Psoas muscle (tissue), 8 donors: Measurements from ENCODE around the gene PLK5. TPM values are rescaled to one million over a fixed set of nuclear protein-coding genes. Genes with fewer than 3 reads are reported as not detected.
"Not testable (repeated sequence)": the region's sequence is repeated elsewhere in the genome, so short reads cannot be mapped to it uniquely, and the experiment has no call there.

ENCODE experiments used
- ATAC-seq, 4 donors: fragments of 200-7000 bp; cut with Tn5 transposase; one replicate each; pipeline ENCODE4 v1.9.1; 2020; ENCODE audit warnings: moderate library complexity in 3 of 4, mild to moderate bottlenecking in 2 of 4
- DNase-seq, 2 donors: peaks; one replicate each; pipeline ENCODE4 v3.0.0-alpha.2; 2020
- H3K27ac ChIP-seq: fragments of 200-600 bp; one replicate; pipeline ENCODE4 v1.8.0; 2022
- H3K27me3 ChIP-seq, 3 donors: fragments of 200-600 bp in 1 of 3; one replicate each; pipeline versions ENCODE4 v1.6.1 to v1.8.0; 2013 to 2022; ENCODE audit warnings: low read length in 2 of 3, mild to moderate bottlenecking in 2 of 3, moderate library complexity in 1 of 3; ENCODE audit not compliant: insufficient read depth in 3 of 3
- H3K36me3 ChIP-seq, 2 donors: fragments of 200-600 bp in 1 of 2; one replicate each; pipeline versions ENCODE4 v1.6.1 to v1.8.0; 2013 to 2022; ENCODE audit warnings: low read depth in 1 of 2, mild to moderate bottlenecking in 1 of 2, moderate library complexity in 1 of 2; ENCODE audit not compliant: insufficient read depth in 1 of 2
- H3K4me1 ChIP-seq: fragments of 200-600 bp; one replicate; pipeline ENCODE4 v1.8.0; 2022
- H3K4me3 ChIP-seq: fragments of 200-600 bp; one replicate; pipeline ENCODE4 v1.8.0; 2022; ENCODE audit warnings: mild to moderate bottlenecking
- H3K9me3 ChIP-seq: fragments of 200-600 bp; one replicate; pipeline ENCODE4 v1.8.0; 2022
- CTCF ChIP-seq: fragments of 200-600 bp; IDR thresholded peaks from one replicate; pipeline ENCODE4 v1.8.0; 2022; ENCODE audit warnings: antibody characterized with exemption
- WGBS, 3 donors: extraction: QIAGEN DNeasy Blood & Tissue Kit; methylation state at CpG; one replicate each; pipeline versions ENCODE4 v1.1.6 to v1.1.7; 2013; 5-methylcytosine and 5-hydroxymethylcytosine counted together
- intact Hi-C, 2 donors: fragments of 100-400 bp; cut with DNase I; formaldehyde crosslinking; loops; one replicate each; pipeline versions ENCODE4 v1.11.0 to v1.14.2; 2022
- polyA plus RNA-seq, 3 donors: library from polyadenylated mRNA; stranded (reverse); fragments of 200-250 nt; gene quantifications; one replicate each; pipeline ENCODE4 v1.2.3, GENCODE V29; 2013
- total RNA-seq, 4 donors: library from RNA; stranded (reverse); fragmentation: NEBNext Ultra II Directional in 2 of 4; extraction: Animal tissue kit (Norgen Biotek cat#: 25700) in 2 of 4; gene quantifications; one replicate each; pipeline versions ENCODE4 v1.2.1 to v1.2.4, GENCODE V29; 2021 to 2023
- donor health status: healthy with polysubstance abuse.
- donor health status: DM: no; HTN: no; CAD: no; lungs with moderate emphysema.
- donor health status: Bipolar disorder and iron deficiency.
- donor health status: healthy.
- donor health status: DM: yes; HTN: yes; CAD: no.
- donor health status: DM: no; HTN: no; CAD: no.
- donor health status: DM: no; HTN: no; CAD: no.
- donor health status: DM: yes; HTN: yes; CAD: no.

PLK5 gene
- total and polyA plus RNA-seq, 7 donors, result 0.03 to 0.35 TPM; not detected in 5

GRCh38 chr19:1514986-1515721 lies 8.7 kb upstream of the PLK5 start:
- no peaks in the 10 kb centered on the region for H3K9me3 ChIP-seq
- peaks cover 6% of the 10 kb centered on the region for H3K4me1 ChIP-seq
- no peak overlapping the region for H3K4me3 ChIP-seq
- peaks cover 0 to 5% (median 0%) of the 10 kb centered on the region in 3 donors for H3K27me3 ChIP-seq
- ATAC-seq (no peak), DNase-seq (no peak)
- H3K36me3 ChIP-seq, result no peaks in the 10 kb centered on the region
- no peak for TF ChIP-seq CTCF
- WGBS, 3 donors, result 65 to 66% (median 65%) methylated on average over 14 of the region's 14 CpGs
- H3K27ac ChIP-seq, result no peak overlapping the region
- intact Hi-C loops, result loop anchor here in 1 of 2 donors (5.0 kb wide), 1 partner anchor 233 kb away; no protein-coding TSS in a partner anchor

GRCh38 chr19:1516395-1516753 lies 7.5 kb upstream of the PLK5 start:
- intact Hi-C loops, result no loop called here
- no peak for ATAC-seq
- WGBS, 3 donors, result 57 to 71% (median 67%) methylated on average over 8 of the region's 8 CpGs

GRCh38 chr19:1518471-1518870 lies 5.4 kb upstream of the PLK5 start:
- no peaks in the 10 kb centered on the region for H3K36me3 ChIP-seq
- H3K4me1 ChIP-seq, result no peaks in the 10 kb centered on the region
- intact Hi-C loops, result no loop called here
- no peak for DNase-seq
- H3K9me3 ChIP-seq, result no peaks in the 10 kb centered on the region
- H3K4me3 ChIP-seq, result no peak overlapping the region
- no peak for TF ChIP-seq CTCF
- H3K27ac ChIP-seq, result no peak overlapping the region
- peaks cover 0 to 4% (median 3%) of the 10 kb centered on the region in 3 donors for H3K27me3 ChIP-seq
- WGBS, 3 donors, result 84 to 92% (median 90%) methylated on average over 4 of the region's 4 CpGs
- ATAC-seq, result no peak

More at GRCh38 chr19:1516395-1516753, 7.5 kb upstream of the PLK5 start:
- H3K4me3 ChIP-seq, result no peak overlapping the region
- no peak for DNase-seq
- no peaks in the 10 kb centered on the region for H3K36me3 ChIP-seq
- H3K4me1 ChIP-seq, result peaks cover 6% of the 10 kb centered on the region
- peaks cover 0 to 5% (median 0%) of the 10 kb centered on the region in 3 donors for H3K27me3 ChIP-seq
- H3K9me3 ChIP-seq, result no peaks in the 10 kb centered on the region
- no peak overlapping the region for H3K27ac ChIP-seq
- no peak for TF ChIP-seq CTCF

GRCh38 chr19:1519802-1520201 lies 4.1 kb upstream of the PLK5 start:
- H3K4me1 ChIP-seq, H3K9me3 ChIP-seq, ATAC-seq, H3K36me3 ChIP-seq, DNase-seq, H3K4me3 ChIP-seq, H3K27ac ChIP-seq: not testable (repeated sequence)
- WGBS, 3 donors, result 80 to 89% (median 86%) methylated on average over 8 of the region's 8 CpGs
- intact Hi-C loops, result loop anchor here in 1 of 2 donors (10.0 kb wide), 1 partner anchor 235 kb away; the partner anchor contains the start of gene EFNA2
- H3K27me3 ChIP-seq, result peaks cover 0 to 17% (median 9%) of the 10 kb centered on the region in 3 donors

- intact Hi-C loops, result loop anchor here in 1 of 2 donors (10.0 kb wide), 1 partner anchor 235 kb away; the partner anchor contains the start of gene EFNA2
- H3K27me3 ChIP-seq, result peaks cover 0 to 22% (median 9%) of the 10 kb centered on the region in 3 donors
- TF ChIP-seq CTCF, result no peak
- no peaks in the 10 kb centered on the region for H3K4me1 ChIP-seq
- 77 to 86% (median 85%) methylated on average over 17 of the region's 17 CpGs for WGBS, 3 donors
- H3K9me3 ChIP-seq, result no peaks in the 10 kb centered on the region
- no peak overlapping the region for H3K4me3 ChIP-seq
- ATAC-seq (no peak), DNase-seq (no peak)
- no peaks in the 10 kb centered on the region for H3K36me3 ChIP-seq
- no peak overlapping the region for H3K27ac ChIP-seq
These were observed 3.6 kb upstream of the PLK5 start for GRCh38 chr19:1520203-1520780.
